CD4-positive, alpha-beta T cell treated with Interleukin-10 for 1 hour (primary cell): ENCODE data around the gene TMEM129.

Source experiments
- DNase-seq: peaks from one replicate; pipeline ENCODE4 v3.0.0-alpha.2; 2020

Gene TMEM129

DNA sequence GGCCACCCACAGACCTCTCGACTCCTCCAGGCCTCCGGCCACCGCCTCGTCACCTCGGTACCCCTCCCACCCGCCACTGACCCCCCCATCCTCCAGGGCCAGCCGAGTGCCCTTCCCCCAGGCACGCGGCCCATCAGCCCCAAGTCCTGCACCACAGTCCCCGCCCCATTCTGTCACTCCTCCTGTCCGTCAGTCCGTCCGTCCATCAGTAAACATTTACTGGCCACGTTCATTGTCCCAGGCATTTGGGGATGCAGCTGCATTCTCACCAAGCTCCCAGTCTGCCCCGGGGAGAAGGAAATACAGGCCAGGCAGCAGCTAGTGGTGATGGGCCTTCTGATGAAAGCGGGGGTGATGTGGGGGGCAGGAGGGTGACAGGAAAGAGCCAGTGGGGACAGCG is 36.7 kb upstream of the TMEM129 start:
- no peak for DNase-seq

DNA sequence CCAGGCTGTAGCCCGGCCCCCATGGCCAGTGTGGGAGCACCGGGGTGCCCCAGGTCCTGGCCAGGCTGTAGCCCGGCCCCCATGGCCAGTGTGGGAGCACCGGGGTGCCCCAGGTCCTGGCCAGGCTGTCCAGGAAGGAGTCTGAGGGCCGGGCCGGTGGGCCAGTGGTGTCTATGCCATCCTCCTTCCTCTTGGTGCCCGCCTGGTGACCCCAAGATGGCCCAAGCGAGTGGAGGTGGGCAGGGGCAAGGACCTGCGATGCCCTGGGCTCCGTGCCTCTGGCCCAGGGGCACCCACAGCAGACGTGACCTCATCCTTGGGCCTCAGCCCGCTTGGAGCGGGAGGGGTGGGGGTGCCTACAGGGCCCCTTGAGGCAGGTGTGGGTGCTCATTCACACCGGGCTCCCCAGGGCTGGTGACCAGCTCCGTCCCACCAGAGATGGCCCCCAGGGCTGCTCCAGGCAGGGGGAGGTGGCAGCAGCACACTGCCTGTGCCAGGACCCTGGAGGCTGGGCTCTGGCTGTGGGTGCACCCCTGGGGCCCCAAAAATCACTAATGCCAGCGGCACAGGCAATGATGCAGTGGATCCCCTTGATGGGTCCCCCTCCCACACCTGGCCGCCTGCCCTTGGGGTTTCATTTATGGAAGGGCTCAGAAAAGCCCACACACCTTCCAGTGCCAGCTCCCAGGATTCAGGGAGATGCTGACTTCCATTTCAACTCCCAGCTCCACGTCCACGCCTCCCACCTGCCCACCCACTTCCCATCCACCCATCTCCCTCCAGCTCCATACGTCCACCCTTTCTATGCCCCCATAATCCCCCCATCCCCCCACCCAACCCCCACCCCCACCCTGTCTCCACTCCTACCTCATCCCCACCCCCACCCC is 36.0 kb upstream of the TMEM129 start:
- DNase-seq: no peak

- DNase-seq: no peak
Measured at GRCh38 chr4:1756079-1756478, 35.0 kb upstream of the TMEM129 start.

- DNase-seq: no peak
Measured at GRCh38 chr4:1755297-1755696, 34.2 kb upstream of the TMEM129 start.

- no peak for DNase-seq
Measured at GRCh38 chr4:1754336-1754735, 33.2 kb upstream of the TMEM129 start.

- DNase-seq: no peak
Measured at GRCh38 chr4:1753697-1754311, 32.7 kb upstream of the TMEM129 start.

- no peak for DNase-seq
Measured at GRCh38 chr4:1753294-1753696, 32.2 kb upstream of the TMEM129 start.

DNA sequence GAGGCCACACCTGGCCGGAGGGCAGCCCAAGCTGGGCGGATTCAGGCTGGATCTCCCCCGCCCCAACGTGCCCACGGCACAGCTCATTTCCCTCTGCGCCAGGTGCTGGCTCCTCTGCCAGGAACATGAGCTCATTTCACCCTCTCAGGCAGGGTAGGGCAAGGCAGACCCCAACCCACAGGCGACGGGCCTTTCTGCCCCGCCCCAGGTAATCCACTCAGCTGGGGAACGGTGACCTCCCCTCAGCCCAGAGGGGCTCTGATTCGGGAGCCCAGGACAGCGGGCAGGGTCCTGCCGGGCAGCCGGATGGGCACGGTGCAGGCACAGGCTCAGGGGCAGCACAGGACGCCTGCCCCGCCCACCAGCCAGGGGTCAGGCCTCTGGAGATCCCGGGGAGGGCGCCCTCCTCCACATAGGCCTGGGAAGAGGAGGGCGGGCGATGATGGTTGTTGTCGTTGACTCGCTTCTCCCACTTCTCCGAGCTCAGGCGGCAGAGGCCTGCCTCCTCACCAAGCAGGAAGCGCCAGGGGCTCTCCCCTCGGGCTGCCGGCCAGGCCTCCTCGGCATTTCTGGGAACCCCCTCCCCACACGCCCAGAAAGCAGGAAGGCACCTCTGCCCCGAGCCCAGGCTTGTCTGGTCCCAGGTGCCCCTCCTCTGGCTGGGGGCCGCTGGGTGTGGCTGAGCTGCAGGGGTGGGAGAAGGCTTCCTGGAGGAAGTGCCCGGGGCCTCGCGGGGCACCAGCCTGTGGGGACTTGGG is 31.3 kb upstream of the TMEM129 start:
- DNase-seq: peak; percentile 24

- no peak for DNase-seq
Measured at GRCh38 chr4:1751919-1752283, 30.8 kb upstream of the TMEM129 start.

DNA sequence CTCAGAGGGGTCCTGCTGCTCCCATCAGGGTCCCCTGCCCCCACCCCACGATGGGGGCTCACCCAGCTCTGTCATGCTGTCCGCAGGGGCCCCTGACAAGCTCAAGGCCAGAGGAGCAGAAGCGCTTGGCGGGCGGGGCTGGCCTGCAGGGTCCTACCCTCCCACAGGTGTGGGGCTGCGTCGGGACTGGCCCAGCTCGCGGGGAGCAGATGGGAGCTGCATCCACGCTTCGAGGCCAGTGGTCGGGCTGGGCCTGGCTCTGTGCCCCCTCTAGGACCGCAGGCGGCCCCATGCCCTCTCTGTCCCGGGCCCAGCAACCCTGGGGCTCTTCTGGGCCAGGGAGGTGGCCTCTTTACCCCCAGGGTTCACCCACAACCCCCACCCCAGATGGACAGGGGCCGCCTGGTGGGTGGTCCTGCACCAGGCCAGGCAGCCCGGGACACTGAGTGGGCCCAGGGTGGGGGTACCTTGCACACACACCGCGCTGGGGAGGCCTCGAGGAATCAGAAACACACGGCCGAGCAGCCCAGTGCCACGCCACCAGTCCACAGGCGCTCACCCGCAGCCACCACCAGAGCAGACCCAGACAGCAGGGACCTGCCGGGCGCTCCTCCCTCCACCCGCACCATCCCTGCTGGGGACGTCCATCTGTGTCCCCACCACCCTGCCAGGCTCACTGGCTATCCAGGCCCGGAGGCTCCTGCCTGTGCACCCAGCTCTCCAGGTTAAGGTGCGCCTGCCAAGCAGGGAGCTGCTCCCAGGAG is 30.2 kb upstream of the TMEM129 start:
- no peak for DNase-seq

DNA sequence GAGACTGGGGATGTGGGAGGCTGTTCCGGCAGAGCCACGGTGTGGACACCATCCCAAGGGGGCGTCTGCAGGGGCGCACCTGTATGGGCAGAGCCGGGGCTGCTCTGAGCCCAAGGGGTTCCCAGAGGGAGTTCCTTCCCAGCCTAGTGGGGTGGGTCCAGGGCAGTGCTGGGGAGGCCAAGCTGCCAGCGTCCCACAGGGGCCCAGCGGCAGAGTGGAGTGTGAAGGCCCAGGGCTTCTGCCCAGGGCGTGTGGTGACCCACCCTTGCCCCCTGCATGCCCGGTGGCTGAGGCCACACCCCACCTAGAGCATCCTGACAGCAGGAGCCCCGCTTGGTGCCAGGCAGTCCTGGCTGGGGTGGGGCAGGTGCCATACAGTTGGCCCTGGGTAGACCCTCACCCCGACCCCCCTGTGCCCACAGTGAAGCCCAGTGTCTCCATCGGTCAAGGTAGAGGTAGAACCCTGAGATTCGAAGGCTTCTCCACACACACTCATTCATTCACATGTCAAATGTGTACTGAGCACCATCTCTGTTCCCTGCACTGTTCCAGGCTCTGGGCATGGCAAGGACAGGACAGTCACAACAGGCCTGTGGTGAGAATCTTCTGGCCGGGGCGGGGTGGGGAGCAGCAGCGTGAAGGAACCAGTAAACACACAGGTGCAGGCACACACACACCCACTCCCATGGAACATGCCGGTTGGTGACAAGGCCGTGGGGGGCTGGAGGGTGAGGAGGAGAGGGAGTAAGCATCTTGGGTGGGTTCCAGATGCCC is 29.4 kb upstream of the TMEM129 start:
- no peak for DNase-seq

GRCh38 chr4:1749826-1750225 is 28.7 kb upstream of the TMEM129 start:
- DNase-seq: no peak

- DNase-seq: no peak
Measured at GRCh38 chr4:1749370-1749769, 28.2 kb upstream of the TMEM129 start.

DNA sequence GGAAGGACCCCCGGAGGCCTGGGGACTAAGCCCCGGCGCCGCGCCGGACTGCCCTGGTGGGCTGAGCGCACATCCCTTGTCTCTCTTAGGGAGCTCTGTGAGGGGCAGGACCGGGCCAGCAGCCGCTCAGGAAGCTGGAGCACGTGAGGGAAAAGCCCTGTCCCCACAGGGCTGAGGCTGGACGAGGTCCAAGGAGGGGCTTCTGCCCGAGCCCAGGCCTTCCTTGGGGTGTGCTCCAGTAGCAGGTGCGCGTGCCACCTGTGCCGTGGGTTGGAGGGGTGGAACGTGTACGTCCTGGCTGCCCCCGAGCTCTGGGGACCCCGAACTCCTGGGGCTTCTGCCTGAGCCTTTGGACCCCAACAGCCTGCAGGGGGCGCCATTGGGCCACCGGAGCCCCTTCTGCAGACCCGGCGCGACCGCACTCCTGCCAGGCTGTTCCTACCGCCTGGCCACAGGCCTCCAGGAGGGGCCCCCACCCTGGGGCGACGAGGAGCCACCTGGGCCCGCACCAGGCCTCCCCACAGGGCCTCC is 27.4 kb upstream of the TMEM129 start:
- DNase-seq: peak; percentile 76

DNA sequence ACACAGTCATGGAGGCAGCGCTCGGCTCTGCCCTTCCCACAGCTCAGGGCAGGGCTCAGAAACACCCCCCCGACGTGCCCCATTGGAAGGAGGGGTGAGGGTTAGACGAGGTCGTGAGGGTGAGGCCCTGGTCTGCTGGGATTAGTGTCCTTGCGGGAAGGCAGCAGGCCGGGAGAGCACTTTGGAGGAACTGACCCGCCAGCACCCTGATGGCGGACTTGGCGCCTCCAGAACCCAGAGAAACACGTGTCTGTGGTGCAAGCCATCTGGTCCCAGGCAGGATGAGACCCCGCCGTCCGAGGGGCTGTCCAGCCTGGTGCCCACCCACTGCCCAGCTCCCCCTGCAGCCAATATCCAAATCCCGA is 26.5 kb upstream of the TMEM129 start:
- DNase-seq: no peak

GRCh38 chr4:1746919-1747602 is 25.9 kb upstream of the TMEM129 start:
- DNase-seq: no peak

- DNase-seq: peak; percentile 78
Measured at GRCh38 chr4:1746265-1746691, 25.2 kb upstream of the TMEM129 start.

- no peak for DNase-seq
Measured at GRCh38 chr4:1745697-1746096, 24.6 kb upstream of the TMEM129 start.

DNA sequence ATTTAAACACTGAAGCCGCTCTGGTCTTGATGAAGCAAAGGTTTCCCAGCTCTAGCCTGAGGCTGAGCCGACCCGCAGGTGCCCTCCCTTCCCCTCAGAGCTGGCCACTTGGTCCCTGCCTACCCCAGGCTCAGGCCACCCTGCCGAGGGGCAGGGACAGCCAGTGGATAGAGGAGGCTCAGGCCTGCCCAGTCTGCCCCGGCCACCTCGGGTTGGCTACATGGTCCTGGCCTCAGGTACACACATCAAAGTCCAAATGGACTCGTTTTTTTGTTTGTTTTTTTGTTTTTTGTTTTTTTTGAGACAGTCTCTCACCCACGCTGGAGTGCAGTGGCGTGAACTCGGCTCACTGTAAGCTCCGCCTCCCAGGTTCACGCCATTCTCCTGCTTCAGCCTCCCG is 24.0 kb upstream of the TMEM129 start:
- no peak for DNase-seq

DNA sequence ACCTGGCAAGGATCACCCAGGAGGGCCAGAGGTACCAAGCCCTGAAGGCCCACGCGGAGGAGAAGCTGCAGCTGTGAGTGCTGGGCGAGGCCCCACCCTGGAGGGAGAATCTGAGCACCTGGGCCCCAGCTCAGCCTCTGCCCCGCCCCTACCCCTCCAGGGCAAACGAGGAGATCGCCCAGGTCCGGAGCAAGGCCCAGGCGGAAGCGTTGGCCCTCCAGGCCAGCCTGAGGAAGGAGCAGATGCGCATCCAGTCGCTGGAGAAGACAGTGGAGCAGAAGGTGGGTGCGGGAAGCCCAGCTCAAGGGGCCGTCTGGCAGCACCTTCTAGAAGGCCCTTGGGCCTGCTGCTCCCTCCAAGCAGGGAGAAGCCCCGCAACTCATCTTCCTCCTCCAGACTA is 23.4 kb upstream of the TMEM129 start:
- DNase-seq: no peak

GRCh38 chr4:1743975-1744374 is 22.9 kb upstream of the TMEM129 start:
- no peak for DNase-seq
